ENCODE data around the gene RTN4IP1.
"Not testable (repeated sequence)": the region's sequence is repeated elsewhere in the genome, so short reads cannot be mapped to it uniquely, and the experiment has no call there.

RTN4IP1 gene

GRCh38 chr6:106608080-106608668 is 21.1 kb downstream of the RTN4IP1 start:
- TF ChIP-seq CTCF (IDR thresholded peaks at IDR 0.05; ENCODE audit: insufficient read depth, low read length, missing control alignments): peak; percentile 58
- ChIA-PET POLR2A (no interaction called here), CTCF (interaction anchor here (0.9 to 4.7 kb wide), 9 partner anchors 12 to 388 kb away, joined by 3 to 57 read pairs (median 7); no protein-coding TSS in a partner anchor)
- no peak for DNase-seq (ENCODE audit: low read depth, low spot score)
- no peak overlapping the region for H3K4me3 ChIP-seq (ENCODE audit: low read depth, low read length)

GRCh38 chr6:106600329-106600728 is 29.0 kb downstream of the RTN4IP1 start:
- no peak overlapping the region for H3K4me3 ChIP-seq (ENCODE audit: low read depth, low read length)
- DNase-seq (ENCODE audit: low read depth, low spot score): no peak
- ChIA-PET POLR2A (no interaction called here), CTCF (no interaction called here)
- no peak for TF ChIP-seq CTCF (IDR thresholded peaks at IDR 0.05; ENCODE audit: insufficient read depth, low read length, missing control alignments)

GRCh38 chr6:106599440-106599839 is 29.9 kb downstream of the RTN4IP1 start:
- no peak for TF ChIP-seq CTCF (IDR thresholded peaks at IDR 0.05; ENCODE audit: insufficient read depth, low read length, missing control alignments)
- CTCF ChIA-PET: interaction anchor here (0.9 kb wide), 1 partner anchor 380 kb away, joined by 3 read pairs; no protein-coding TSS in a partner anchor
- POLR2A ChIA-PET: no interaction called here
- DNase-seq (ENCODE audit: low read depth, low spot score): no peak
- H3K4me3 ChIP-seq (ENCODE audit: low read depth, low read length): no peak overlapping the region

GRCh38 chr6:106591111-106591825 is 38.0 kb downstream of the RTN4IP1 start:
- ChIA-PET CTCF (interaction anchor here (0.5 to 1.8 kb wide), 9 partner anchors 11 to 523 kb away, joined by 3 to 8 read pairs (median 3); no protein-coding TSS in a partner anchor), POLR2A (no interaction called here)
- DNase-seq (ENCODE audit: low read depth, low spot score): peak; percentile 78

GRCh38 chr6:106588937-106589336 is 40.4 kb downstream of the RTN4IP1 start:
- DNase-seq (ENCODE audit: low read depth, low spot score); POLR2A ChIA-PET: not testable (repeated sequence)
- CTCF ChIA-PET: interaction anchor here (0.9 to 1.1 kb wide), 3 partner anchors 22 to 143 kb away, joined by 3 to 4 read pairs (median 3); no protein-coding TSS in a partner anchor

More at GRCh38 chr6:106591111-106591825, 38.0 kb downstream of the RTN4IP1 start:
- H3K4me3 ChIP-seq (ENCODE audit: low read depth, low read length): no peak overlapping the region
- TF ChIP-seq CTCF (IDR thresholded peaks at IDR 0.05; ENCODE audit: insufficient read depth, low read length, missing control alignments): no peak

GRCh38 chr6:106586815-106587415 is 42.4 kb downstream of the RTN4IP1 start:
- TF ChIP-seq CTCF (IDR thresholded peaks at IDR 0.05; ENCODE audit: insufficient read depth, low read length, missing control alignments): no peak
- CTCF ChIA-PET: interaction anchor here (0.8 kb wide), 2 partner anchors 20 to 392 kb away, joined by 4 to 5 read pairs; no protein-coding TSS in a partner anchor
- no peak overlapping the region for H3K4me3 ChIP-seq (ENCODE audit: low read depth, low read length)
- POLR2A ChIA-PET: no interaction called here
- no peak for DNase-seq (ENCODE audit: low read depth, low spot score)

More at GRCh38 chr6:106588937-106589336, 40.4 kb downstream of the RTN4IP1 start:
- H3K4me3 ChIP-seq (ENCODE audit: low read depth, low read length): not testable (repeated sequence)

Data from AG04449 (cell line).